Muscle of arm (tissue), 14 donors: ENCODE measurements around the gene ZSCAN10. TPM values are rescaled to one million over a fixed set of nuclear protein-coding genes. Genes with fewer than 3 reads are reported as not detected.
"Not testable (repeated sequence)": the region's sequence is repeated elsewhere in the genome, so short reads cannot be mapped to it uniquely, and the experiment has no call there.

Experiments used
- DNase-seq: peaks from one replicate; pipeline ENCODE4 v3.0.0-alpha.2; 2013
- long read RNA-seq, 11 donors: transcript quantifications; one replicate each; lab custom pipeline, GENCODE V29; 2026
- polyA plus RNA-seq, 12 donors: library from polyadenylated mRNA; unstranded; fragments of 120-200 nt; gene quantifications; one replicate each; pipeline ENCODE4 v1.2.1, GENCODE V29; 2013; ENCODE audit not compliant: insufficient read length in 12 of 12

The ZSCAN10 gene
- polyA plus RNA-seq: under 1 TPM in 8 of 12 donors, not detected in 4; 0.22 to 0.67 (median 0.31) TPM
- long read RNA-seq, donor 1: 0 reads
- long read RNA-seq, donor 2: 0 reads
- long read RNA-seq, donor 3: 0 reads
- long read RNA-seq, donor 4: 0 reads
- long read RNA-seq, donor 5: 0 reads
- long read RNA-seq, donor 6: 0 reads
- long read RNA-seq, donor 7: 0 reads
- long read RNA-seq, donor 8: 0 reads
- long read RNA-seq, donor 9: 0 reads
- long read RNA-seq, donor 10: 0 reads
- long read RNA-seq, donor 11: 0 reads

DNA sequence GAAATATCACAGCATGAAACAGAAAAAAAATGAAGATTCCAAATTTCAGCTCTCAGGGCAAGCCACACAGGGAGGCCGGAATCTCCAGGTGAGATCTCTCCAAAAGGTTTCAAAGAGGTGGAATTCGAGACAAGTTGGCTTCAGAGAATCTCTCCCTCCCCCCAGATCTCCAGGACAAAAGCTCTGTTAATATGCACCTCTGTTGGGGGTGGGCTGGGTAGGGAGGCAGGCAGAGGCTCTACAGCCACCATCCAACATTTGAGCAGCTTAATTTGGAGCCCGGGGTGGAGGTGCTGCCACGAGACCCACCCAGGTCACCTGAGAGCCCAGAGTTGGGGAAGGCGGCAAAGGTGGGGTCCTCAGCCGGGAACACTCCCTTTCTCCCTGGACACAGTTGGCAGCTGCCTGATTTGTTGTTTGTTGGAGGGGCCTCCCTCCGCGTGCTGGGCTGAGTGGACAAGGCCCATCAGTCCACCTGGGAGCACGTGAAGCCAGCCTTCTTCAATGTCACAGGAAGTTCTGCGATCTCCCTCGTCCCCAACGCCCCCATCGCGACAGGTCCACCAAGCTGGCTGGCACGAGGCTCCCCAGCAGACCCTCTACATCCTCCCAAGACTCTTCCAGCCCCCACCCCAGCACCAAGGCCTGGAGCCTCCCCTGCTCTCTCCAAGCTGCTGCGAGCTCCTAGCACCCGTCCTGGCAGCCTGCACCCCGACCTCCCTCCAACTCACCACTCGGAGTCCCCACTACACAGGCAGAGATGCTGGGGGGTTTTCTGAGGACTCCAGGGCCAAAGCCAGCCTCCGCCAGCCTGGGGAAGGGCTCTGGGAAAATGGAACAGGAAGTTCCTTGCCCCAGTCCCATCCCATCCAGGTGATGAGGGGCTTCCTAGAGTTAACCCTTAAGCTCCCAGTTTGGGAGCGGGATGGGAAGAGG, at the start of gene ZSCAN10:
TSS of gene ZSCAN10 (minus strand) at position 836 of the 936 bp plus-strand sequence. CDS start 6,357 bp downstream, outside the sequence.
- no peak for DNase-seq

DNA sequence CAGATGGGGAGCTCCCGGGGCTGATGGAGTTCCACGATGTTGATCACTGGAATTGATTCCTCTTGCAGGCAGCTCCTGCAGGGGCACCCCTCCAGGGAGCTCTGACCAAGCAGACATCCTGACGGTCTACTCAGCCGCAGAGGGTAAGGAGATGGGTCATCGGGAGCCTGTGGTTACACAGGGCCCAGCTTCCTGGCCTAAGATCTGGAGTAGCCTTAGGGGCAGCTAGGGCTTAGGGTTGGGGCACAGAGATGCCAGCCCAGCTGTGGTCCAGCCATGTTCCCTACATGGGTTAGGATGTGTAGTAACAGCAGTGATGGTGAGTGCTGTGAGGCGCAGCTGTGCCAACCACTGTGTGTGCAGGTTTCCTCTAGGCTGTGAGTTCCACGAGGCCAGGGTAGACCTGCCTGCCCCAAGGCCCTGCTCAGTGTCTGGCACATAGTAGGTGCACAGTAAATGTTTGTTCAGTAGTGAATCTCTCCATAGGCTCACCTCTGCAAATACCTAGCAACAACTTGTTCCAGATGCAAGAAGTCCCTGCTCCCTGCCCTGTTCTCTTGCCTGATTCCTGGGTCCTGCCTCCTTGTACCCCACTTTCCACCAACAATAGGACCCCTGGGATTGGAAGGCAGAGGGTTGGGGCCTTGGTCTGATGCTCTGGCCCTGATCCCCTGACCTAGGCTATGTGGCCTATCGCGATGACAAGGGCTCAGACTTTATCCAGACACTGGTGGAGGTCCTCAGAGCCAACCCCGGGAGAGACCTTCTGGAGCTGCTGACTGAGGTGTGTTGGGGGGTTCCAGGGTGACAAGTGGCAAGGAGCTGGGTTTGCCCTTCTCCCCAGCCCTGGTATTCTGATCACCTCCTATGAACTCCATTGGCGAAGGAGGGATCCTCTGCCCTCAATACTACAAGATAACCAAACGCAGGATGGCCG, 49.4 kb upstream of the ZSCAN10 start:
- DNase-seq: no peak

DNA sequence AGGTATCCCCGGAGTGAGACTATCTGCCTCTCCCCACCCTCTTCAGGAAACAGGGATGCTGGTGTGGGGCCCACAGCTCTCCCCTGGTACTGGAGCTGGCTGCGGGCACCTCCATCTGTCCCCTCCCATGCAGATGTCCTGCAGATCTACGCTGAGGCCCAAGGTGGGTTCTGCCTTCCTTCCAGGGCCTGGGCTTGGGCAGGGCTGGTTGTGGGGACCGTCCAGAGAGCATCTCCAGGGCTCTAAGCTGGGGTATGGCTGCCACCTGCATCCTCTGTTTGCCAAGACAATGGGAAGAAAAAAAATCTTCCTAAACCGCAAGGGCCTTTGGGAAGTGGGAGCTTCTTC, 48.6 kb upstream of the ZSCAN10 start:
- no peak for DNase-seq

DNA sequence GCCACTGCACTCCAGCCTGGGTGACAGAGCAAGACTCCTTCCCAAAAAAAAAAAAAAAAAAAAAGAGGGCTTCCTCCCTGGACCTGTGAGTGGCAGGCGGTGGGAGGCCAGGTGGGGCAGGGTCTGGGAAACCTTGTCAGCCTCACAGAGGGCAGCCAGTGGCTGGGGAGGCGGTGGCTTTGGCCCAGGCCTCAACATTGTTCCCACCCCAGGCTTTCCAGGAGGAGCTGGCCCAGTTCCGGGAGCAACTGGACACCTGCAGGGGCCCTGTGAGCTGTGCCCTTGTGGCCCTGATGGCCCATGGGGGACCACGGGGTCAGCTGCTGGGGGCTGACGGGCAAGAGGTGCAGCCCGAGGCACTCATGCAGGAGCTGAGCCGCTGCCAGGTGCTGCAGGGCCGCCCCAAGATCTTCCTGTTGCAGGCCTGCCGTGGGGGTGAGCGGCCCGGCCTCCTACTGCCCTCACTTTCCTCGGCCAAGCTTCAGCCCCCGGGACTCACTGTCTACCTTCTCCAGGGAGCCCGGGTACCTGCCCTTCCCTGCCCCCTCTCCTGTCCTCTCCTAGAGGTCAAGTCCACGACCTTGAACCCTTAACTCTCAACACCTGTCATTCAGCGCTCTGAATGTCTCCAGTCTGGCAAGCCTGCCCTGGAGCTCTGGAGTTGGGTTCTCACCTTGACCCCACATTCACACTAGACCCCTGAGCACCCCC, 48.1 kb upstream of the ZSCAN10 start:
- no peak for DNase-seq

DNA sequence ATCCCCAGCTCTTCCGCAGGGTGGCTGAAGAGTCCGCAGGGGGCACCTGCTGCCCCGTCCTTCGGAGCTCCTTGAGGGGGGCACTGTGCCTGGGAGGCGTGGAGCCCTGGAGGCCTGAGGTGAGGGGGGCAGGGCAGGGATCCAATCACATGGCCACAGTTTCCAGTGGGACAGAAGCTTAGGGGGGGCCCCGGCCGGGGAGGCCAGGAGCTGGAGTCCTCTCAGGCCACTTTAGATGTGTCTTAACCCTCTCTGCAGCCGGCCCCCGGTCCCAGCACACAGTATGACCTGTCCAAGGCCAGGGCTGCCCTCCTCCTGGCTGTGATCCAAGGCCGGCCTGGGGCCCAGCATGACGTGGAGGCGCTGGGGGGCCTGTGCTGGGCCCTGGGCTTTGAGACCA, 46.6 kb upstream of the ZSCAN10 start:
- no peak for DNase-seq

DNA sequence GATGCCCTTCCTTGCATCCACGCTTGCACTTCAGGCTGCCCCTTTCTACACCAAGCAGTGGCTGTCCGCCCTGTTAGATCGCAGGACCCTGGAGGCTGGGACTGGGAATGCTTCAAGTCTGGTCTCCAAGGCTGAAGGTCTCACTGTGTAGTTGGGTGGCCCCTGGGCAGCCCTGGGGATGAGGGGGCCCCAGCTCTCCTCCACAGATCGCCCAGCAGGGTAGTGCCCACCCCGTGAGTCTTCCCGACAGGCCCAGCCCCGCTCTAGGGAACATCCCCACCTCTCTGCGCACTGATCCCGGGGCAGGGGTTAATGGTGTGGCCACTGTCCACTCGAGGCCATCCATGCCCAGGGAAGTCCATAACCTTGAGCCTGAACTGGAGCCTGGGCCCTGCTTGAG, 46.1 kb upstream of the ZSCAN10 start:
- no peak for DNase-seq

DNA sequence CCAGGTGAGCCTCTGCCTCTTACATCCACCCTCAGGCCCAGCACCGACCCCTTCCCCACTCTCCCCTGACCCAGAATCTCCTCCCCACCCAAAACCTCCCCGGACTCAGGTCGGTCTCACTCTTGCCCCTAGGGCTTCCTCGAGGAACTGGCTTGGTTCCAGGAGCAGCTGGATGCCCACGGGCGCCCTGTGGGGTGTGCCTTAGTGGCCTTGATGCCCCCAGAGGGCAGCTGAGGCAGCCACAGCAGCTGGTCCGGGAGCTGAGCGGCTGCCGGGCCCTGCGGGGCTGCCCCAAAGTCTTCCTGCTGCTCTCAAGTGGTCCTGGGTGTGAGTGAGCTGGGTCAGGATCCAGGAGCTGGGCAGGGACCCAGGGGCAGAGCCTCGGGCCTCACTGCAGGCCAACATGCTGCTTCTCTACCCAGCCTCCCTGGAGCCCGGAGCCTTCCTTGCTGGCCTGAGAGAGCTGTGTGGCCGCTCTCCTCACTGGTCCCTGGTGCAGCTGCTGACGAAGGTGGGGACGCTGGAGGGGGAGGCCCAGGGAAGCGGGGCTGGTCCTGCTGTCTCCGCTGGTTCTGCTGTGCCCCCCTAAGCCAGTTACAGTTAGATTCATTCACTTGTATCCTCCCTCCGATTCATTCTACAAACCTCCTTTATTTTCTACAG, 45.4 kb upstream of the ZSCAN10 start:
- DNase-seq: no peak

DNA sequence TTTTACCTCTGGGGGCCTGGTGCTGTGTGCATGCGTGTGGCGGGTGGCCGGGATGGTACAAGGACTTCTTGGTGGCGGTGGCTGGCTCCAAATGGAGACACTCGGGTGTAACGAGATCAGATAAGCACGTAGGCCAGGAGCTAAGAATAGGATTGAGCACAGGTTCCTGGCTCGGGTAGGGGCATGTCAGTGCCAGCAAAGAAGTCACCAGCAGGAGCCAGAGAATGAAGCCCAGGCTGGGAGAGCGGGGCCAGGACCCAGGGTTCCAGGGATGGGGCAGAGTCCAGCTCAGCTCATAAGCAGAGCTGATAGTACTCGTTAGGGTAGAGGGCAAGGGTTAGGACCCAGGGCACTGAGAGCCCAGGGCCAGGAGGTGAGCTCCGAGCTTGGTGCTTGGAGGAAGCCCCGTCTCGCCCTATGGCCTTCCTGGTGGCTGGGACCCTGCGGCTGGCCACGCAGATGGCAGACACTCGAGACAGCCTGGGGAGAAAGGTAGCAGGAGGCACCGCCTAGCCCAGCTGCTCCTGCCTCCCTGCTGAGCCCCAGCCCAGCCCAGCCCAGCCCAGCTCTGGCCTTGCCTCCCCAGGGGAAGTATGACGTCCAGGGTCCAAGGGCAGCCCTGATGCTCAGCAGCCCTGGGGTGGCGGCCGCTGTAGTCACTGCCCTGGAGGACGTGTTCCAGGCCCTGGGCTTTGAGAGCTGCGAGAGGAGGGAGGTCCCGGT, 44.7 kb upstream of the ZSCAN10 start:
- DNase-seq: no peak

DNA sequence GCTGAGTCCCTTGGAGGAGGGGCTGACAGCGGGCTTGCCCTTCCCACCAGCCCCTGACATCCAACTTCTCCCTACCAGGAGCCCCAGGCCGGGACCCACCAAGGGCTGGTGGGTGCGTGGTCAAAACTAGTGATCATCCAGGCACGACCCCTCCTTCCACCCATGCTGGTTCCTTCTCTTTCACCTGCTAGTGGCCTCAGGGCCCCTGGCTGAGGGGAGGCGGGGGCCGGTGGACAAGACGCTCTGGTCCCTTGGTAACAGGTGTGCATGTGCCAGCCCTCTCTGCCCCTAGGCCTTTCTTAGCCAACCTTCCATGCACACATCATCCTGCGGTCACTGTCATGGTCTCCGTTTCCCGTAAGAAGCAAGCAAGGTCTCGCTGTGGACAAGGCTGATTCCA, 44.1 kb upstream of the ZSCAN10 start:
- no peak for DNase-seq

DNA sequence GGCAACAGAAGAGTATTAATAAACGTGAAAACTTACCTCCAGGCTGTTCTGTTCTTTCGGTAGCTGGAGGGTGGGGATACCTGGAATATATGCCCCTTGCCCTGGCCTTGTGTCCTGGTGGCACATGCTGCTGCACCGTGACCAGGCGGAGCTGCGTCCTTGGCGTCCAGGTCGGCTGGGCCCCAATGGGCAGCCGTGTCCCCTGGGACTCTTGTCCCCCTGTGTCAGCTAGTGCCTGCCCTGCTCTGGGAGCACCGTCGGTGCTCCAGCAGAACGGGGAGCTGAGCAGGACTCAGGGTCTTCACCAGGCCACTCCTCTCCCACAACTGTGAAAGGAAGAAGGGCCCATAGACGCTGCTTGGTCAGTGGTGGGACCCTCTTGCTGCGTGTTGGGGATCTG, 43.7 kb upstream of the ZSCAN10 start:
- DNase-seq: no peak

DNA sequence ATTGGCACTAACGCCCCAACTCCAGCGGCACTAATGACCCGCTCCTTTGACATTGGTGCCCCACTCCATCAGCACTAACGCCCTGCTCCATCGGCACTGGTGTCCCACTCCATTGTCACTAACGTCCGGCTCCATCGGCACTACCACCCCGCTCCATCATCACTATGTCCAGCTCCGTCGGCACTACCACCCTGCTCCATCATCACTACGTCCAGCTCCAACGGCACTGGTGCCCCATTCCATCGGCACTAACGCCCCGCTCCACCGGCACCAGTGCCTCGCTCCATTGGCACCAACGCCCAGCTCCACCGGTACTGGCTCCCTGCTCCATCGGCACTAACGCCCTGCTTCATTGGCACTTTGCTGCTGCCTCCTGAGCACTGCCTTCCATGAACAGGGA, 43.2 kb upstream of the ZSCAN10 start:
- no peak for DNase-seq

DNA sequence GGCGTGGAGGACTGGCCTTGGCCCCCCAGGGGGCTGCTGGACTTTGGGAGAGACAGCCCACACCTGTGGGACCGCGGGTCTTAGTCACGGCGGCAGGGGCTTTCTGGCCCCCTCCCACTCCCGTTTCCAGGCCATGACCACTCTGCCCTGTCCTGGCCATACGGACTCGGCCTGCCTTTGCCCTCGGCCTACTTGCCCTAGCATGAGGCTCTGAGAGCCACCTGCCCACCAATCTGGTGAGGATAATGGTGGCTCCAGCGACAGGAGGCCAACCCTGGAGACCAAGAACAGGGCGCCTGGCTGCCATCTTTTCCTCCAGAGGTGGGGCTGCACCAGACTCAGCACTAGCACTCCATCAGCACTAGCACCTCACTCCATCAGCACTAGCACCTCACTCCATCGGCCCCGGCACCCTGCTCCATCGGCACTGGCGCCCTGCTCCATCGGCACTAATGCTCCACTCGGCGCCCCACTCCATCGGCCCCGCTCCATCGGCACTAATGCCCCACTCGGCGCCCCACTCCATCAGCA, 42.8 kb upstream of the ZSCAN10 start:
- DNase-seq: no peak

DNA sequence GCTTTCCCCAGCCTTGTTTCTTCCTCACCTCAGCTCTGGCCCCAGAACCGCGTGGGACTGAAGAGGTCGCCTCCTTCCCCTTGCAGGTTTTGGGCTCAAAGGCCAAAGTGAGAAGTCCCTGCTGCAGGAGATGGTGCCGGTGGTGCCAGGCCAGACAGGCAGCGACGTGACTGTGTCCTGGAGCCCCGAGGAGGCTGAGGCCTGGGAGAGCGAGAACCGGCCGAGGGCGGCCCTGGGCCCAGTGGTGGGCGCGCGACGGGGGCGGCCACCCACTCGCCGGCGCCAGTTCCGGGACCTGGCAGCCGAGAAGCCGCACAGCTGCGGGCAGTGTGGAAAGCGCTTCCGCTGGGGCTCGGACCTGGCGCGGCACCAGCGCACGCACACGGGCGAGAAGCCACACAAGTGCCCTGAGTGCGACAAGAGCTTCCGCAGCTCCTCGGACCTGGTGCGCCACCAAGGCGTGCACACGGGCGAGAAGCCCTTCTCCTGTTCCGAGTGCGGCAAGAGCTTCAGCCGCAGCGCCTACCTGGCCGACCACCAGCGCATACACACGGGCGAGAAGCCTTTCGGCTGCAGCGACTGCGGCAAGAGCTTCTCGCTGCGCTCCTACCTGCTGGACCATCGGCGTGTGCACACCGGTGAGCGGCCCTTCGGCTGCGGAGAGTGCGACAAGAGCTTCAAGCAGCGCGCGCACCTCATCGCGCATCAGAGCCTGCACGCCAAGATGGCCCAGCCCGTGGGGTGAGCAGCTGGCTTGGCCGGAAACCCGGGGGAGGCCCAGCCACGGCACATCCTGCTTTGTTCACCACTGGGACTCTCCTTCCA, 41.7 kb upstream of the ZSCAN10 start:
- DNase-seq: no peak

DNA sequence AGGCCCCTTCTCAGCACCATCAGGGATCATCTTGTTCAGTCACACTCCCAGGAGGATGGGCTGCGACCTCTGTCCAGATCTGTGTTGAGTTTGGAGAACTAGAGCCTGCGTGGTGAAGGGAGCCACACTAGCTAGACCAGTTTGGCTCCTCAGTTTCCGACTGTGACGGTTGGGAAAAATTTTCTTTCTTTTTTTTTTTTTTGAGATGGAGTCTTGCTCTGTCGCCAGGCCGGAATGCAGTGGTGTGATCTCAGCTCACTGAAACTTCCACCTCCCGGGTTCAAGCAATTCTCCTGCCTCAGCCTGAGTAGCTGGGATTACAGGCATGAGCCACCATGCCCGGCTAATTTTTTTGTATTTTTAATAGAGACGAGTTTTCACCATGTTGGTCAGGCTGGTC, 40.5 kb upstream of the ZSCAN10 start:
- DNase-seq: not testable (repeated sequence)

DNA sequence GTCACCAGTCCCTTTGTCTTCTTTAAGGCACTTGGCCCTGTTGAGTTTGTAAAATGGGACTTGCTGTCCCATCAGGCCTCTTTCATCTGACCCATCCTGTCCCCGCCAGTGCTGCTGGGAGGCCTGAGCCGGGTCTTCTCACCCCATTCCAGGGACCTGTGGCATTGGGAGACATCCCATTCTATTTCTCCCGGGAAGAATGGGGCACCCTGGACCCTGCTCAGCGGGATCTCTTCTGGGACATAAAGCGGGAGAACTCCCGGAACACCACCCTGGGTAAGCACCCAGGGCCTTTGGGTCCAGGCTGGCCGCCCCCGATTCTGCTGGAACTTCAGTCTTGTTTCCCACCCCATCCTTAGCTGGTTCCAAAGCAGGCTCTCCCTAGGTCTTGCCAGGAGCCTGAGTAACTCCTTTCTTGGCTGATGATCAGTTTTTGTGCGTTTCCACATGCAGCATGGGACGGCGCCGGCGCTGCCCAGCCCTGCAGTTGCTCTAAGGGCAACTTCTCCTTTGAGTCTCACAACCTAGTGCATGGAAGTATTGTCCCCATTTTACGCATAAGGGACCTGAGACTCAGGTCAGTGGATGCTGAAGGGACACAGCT, 39.8 kb upstream of the ZSCAN10 start:
- DNase-seq: no peak

DNA sequence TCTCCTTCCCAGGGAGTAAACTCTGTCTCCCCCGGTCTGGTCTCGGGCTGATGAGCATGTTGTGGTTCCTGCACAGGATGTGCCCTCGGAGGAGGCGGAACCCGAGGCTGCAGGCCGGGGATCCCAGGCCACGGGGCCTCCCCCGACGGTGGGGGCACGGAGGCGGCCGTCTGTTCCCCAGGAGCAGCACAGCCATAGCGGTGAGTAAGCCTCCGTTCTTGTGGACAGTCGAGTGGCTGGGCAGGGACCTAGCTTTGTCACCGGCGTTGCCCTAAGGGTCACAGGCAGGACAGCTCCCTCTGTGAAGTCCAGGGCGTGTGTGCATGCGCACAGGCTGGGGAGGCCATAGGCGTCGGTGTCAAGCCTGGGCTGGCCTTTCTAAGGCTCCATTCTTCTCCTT, 39.2 kb upstream of the ZSCAN10 start:
- no peak for DNase-seq

DNA sequence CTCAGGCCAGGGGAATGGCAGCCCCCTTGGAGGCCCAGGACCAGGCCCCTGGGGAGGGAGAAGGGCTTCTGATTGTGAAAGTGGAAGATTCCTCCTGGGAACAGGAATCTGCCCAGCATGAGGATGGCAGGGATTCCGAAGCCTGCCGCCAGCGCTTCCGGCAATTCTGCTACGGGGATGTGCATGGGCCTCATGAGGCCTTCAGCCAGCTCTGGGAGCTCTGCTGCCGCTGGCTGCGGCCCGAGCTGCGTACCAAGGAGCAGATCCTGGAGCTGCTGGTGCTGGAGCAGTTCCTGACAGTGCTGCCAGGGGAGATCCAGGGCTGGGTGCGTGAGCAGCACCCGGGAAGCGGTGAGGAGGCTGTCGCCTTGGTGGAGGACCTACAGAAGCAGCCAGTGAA, 38.2 kb upstream of the ZSCAN10 start:
- DNase-seq: no peak

DNA sequence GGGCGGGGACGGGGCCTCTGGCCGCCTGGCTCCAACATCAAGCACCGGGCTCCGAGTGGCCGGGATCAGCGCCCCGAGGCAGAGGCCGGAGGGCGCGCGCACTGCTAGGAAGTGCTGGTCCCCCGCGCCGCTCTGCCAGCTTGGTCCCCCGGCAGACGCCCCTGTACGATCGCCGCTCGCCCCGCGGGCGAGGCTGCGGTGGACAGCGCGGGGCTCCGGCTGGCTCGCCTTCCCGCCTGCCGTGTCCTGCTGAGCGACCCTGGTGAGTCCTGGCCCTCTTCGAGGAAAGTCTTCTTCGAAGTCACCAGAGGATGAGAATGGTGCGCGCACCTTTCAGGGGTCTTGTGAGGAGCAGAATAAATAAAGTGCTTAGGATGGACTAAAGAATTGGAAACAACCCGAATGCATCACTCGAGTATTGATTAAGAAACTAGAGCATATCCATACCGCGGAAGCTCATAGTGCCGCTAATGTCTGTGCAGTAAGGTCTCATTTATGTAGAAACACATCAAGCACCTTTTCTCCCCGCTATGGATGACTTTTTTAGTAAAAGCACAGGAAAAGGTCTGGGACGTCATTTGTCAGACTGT, 36.1 kb upstream of the ZSCAN10 start:
- no peak for DNase-seq
